Measurements from ENCODE around the gene SLC24A4. TPM values are rescaled to one million over a fixed set of nuclear protein-coding genes. Genes with fewer than 3 reads are reported as not detected.

The SLC24A4 gene
- total and polyA plus RNA-seq, 2 donors (not counting 3 experiments of a cell fraction or from before 2014, with no cell fraction given) = 0.07 to 0.08 TPM

GRCh38 chr14:92516966-92517506, 194.1 kb downstream of the SLC24A4 start:
- POLR2A ChIA-PET = no interaction called here

More at GRCh38 chr14:92516966-92517506, 194.1 kb downstream of the SLC24A4 start:
- Histone ChIP-seq H3K4me2 (ENCODE audit: insufficient read depth, low read length) (no peak overlapping the region), H3K27me3 (ENCODE audit: control insufficient read depth in 2 of 2, insufficient read depth in 2 of 2, low read length in 2 of 2) (no peaks in the 10 kb centered on the region), H3K27ac (ENCODE audit: insufficient read depth, low read depth, low read length) (no peak overlapping the region), H2AFZ (ENCODE audit: low read depth, low read length) (no peak overlapping the region), H3K79me2 (ENCODE audit: control insufficient read depth, insufficient read depth, low read length) (peaks cover 4% of the 10 kb centered on the region), H3K9me1 (replicated peaks; ENCODE audit: control insufficient read depth, extremely low read depth, insufficient read depth, low read length) (no peaks in the 10 kb centered on the region), H3K9ac (replicated peaks; ENCODE audit: extremely low read depth, insufficient read depth, low read length) (no peak overlapping the region), H3K9me3 (replicated peaks; ENCODE audit: control insufficient read depth, insufficient read depth, low read length) (no peaks in the 10 kb centered on the region), H4K20me1 (replicated peaks; ENCODE audit: control insufficient read depth, extremely low read depth, insufficient read depth, low read length) (no peaks in the 10 kb centered on the region), H3K4me1 (ENCODE audit: control insufficient read depth, extremely low read depth, insufficient read depth, low read length) (peaks cover 8% of the 10 kb centered on the region), H3K36me3 (ENCODE audit: control insufficient read depth in 2 of 2, extremely low read depth in 1 of 2, insufficient read depth in 2 of 2, low read length in 2 of 2) (no peaks in the 10 kb centered on the region), H3K4me3 (replicated peaks in 1 of 3; ENCODE audit: insufficient read depth in 1 of 3, low read depth in 1 of 3, low read length in 3 of 3) (no peak overlapping the region)
- FAIRE-seq (no peak), DNase-seq (ENCODE audit: low read depth, low spot score) (no peak)
- dilution Hi-C loops (cut with MboI; ENCODE audit: extremely low pct_ligation_motif_present, low sequenced_read_pairs) = no loop called here
- CTCF ChIA-PET = interaction anchor here (0.8 kb wide), 1 partner anchor 24 kb away, joined by 3 read pairs; no protein-coding TSS in a partner anchor
- TF ChIP-seq GATA2 (IDR thresholded peaks at IDR 0.05; ENCODE audit: insufficient read depth, insufficient read length, low read depth, low read length) (no peak), CTCF (IDR thresholded peaks at IDR 0.05; ENCODE audit: extremely low read depth in 1 of 2, insufficient read depth in 1 of 2, low read depth in 1 of 2, low read length in 2 of 2) (no peak), EZH2 (IDR thresholded peaks at IDR 0.05; ENCODE audit: borderline replicate concordance, low read depth, low read length, severe bottlenecking) (no peak), FOS (IDR thresholded peaks at IDR 0.05; ENCODE audit: borderline replicate concordance, insufficient read depth, low read length) (no peak), MAX (IDR thresholded peaks at IDR 0.05; ENCODE audit: insufficient read depth, insufficient read length) (no peak), POLR2A (IDR thresholded peaks at IDR 0.05; ENCODE audit: low read depth, low read length) (no peak), JUN (IDR thresholded peaks at IDR 0.05; ENCODE audit: borderline replicate concordance, insufficient read depth, insufficient read length, low read depth) (no peak), MYC (IDR thresholded peaks at IDR 0.05; ENCODE audit: low read depth, low read length) (no peak), POLR2AphosphoS5 (IDR thresholded peaks at IDR 0.05; ENCODE audit: insufficient read depth, low read depth, low read length) (no peak)
- BruUV-seq (replicated peaks) = no TSS peak
- intact Hi-C loops (cut with micrococcal nuclease) = no loop called here

Data from endothelial cell of umbilical vein (primary cell).